Measurements from ENCODE around the gene TFF3.

DNA sequence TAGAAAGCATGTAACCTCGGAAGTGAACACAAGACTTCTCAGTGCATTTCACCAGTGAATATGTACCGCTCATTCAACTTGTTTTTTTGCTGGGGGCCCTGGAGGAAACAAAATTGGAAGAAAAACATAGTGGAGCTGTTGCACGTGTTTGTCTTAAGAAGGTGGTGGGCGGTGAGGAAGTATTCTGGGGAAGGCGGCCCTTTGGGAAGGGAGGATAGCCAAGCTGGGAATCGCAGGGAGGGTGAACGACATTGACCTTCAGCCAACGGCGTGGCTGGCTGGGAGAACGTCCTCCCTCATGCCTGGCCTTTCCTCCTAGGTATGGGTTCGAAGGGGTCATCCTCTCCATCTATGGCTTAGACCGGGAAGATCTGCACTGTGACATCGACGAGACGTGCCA is 19.4 kb downstream of the TFF3 start:
- TF ChIP-seq, protein P1, sequence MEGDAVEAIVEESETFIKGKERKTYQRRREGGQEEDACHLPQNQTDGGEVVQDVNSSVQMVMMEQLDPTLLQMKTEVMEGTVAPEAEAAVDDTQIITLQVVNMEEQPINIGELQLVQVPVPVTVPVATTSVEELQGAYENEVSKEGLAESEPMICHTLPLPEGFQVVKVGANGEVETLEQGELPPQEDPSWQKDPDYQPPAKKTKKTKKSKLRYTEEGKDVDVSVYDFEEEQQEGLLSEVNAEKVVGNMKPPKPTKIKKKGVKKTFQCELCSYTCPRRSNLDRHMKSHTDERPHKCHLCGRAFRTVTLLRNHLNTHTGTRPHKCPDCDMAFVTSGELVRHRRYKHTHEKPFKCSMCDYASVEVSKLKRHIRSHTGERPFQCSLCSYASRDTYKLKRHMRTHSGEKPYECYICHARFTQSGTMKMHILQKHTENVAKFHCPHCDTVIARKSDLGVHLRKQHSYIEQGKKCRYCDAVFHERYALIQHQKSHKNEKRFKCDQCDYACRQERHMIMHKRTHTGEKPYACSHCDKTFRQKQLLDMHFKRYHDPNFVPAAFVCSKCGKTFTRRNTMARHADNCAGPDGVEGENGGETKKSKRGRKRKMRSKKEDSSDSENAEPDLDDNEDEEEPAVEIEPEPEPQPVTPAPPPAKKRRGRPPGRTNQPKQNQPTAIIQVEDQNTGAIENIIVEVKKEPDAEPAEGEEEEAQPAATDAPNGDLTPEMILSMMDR (conservative IDR thresholded peaks at IDR 0.05; ENCODE audit: low read length): no peak
- TF ChIP-seq EZH2phosphoT487 (IDR thresholded peaks at IDR 0.05; ENCODE audit: borderline replicate concordance): no peak
